Stimulated activated naive B cell treated with anti-CD40 and anti-IgM and Interleukin-4, amounts not matched to agents 10 μg/mL and 1 μg/mL and 100 μg/mL, for 72 hours (primary cell): Measurements from ENCODE around the gene APP.

ENCODE experiments used
- ATAC-seq, 2 donors: fragments of 150-1000 bp; cut with Tn5 transposase; replicated peaks; 2 replicates each; pipeline ENCODE4 v1.10.0; 2021; ENCODE audit warnings: moderate library complexity in 1 of 2
- DNase-seq: peaks from one replicate; pipeline ENCODE4 v3.0.0; 2021
- H3K27ac Mint-ChIP-seq: one replicate; pipeline ENCODE4 v1.8.0; 2022; ENCODE audit warnings: mild to moderate bottlenecking, mixed read lengths
- H3K27me3 Mint-ChIP-seq, 2 donors: one replicate each; pipeline ENCODE4 v1.8.0; 2022; ENCODE audit warnings: mixed read lengths in 2 of 2
- H3K36me3 Mint-ChIP-seq, 2 donors: one replicate each; pipeline ENCODE4 v1.8.0; 2022; ENCODE audit warnings: mixed read lengths in 2 of 2, mild to moderate bottlenecking in 1 of 2
- H3K4me1 Mint-ChIP-seq, 2 donors: one replicate each; pipeline ENCODE4 v1.8.0; 2022; ENCODE audit warnings: mixed read lengths in 2 of 2, mild to moderate bottlenecking in 1 of 2
- H3K4me3 Mint-ChIP-seq, 2 donors: one replicate each; pipeline ENCODE4 v1.8.0; 2022; ENCODE audit warnings: mild to moderate bottlenecking in 2 of 2, mixed read lengths in 2 of 2, moderate library complexity in 1 of 2
- H3K9me3 Mint-ChIP-seq, 2 donors: one replicate each; pipeline ENCODE4 v1.8.0; 2022; ENCODE audit warnings: mixed read lengths in 2 of 2, mild to moderate bottlenecking in 1 of 2

APP gene

GRCh38 chr21:25885880-25886279 is 284.7 kb downstream of the APP start:
- Mint-ChIP-seq H3K36me3 (peaks cover 18 to 42% of the 10 kb centered on the region in 2 donors), H3K4me1 (peaks cover 0 to 5% of the 10 kb centered on the region in 2 donors), H3K9me3 (no peaks in the 10 kb centered on the region), H3K27ac (no peak overlapping the region), H3K4me3 (no peak overlapping the region), H3K27me3 (no peaks in the 10 kb centered on the region)
- no peak for DNase-seq
- no peak for ATAC-seq

- H3K9me3 Mint-ChIP-seq = no peaks in the 10 kb centered on the region
- no peak overlapping the region for H3K4me3 Mint-ChIP-seq
- DNase-seq (no peak), ATAC-seq (no peak)
- H3K4me1 Mint-ChIP-seq = peaks cover 0 to 5% of the 10 kb centered on the region in 2 donors
- H3K27ac Mint-ChIP-seq = no peak overlapping the region
- H3K27me3 Mint-ChIP-seq = no peaks in the 10 kb centered on the region
- H3K36me3 Mint-ChIP-seq = peaks cover 20 to 40% of the 10 kb centered on the region in 2 donors
These were observed 285.2 kb downstream of the APP start for GRCh38 chr21:25885405-25885804.

- DNase-seq = no peak
- no peak overlapping the region for H3K4me3 Mint-ChIP-seq
- H3K36me3 Mint-ChIP-seq = peaks cover 16 to 33% of the 10 kb centered on the region in 2 donors
- no peak overlapping the region for H3K27ac Mint-ChIP-seq
- no peak for ATAC-seq
- peaks cover 0 to 5% of the 10 kb centered on the region in 2 donors for H3K4me1 Mint-ChIP-seq
- no peaks in the 10 kb centered on the region for H3K27me3 Mint-ChIP-seq
- no peaks in the 10 kb centered on the region for H3K9me3 Mint-ChIP-seq
These were observed 286.3 kb downstream of the APP start for GRCh38 chr21:25884311-25884710.

- peaks cover 10 to 17% of the 10 kb centered on the region in 2 donors for H3K36me3 Mint-ChIP-seq
- no peak overlapping the region for H3K4me3 Mint-ChIP-seq
- peaks cover 0 to 4% of the 10 kb centered on the region in 2 donors for H3K4me1 Mint-ChIP-seq
- peak; percentile 32 for DNase-seq
- ATAC-seq = peak; percentile 74 to 90
- H3K27me3 Mint-ChIP-seq = no peaks in the 10 kb centered on the region
- no peaks in the 10 kb centered on the region for H3K9me3 Mint-ChIP-seq
- no peak overlapping the region for H3K27ac Mint-ChIP-seq
These were observed 288.8 kb downstream of the APP start for GRCh38 chr21:25881524-25882376.

DNA sequence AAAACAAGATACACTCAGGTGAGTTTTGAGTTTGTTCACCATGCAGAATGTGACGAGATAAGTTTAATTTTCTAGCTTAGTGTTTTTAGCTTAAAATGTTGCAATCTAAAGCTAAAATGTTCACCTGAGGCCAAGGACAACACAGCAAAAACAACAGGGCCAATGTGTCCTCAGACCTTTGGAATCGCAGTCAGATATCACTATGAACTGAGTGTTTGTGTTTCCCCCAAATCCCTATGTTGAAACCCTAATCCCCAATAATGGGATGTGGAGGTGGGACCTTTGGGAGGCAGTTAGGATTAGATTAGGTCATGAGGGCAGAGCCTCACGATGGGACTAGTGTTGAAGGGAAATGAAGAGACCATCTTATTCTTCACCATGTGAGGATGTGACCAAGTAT is 291.4 kb downstream of the APP start:
- H3K27ac Mint-ChIP-seq = no peak overlapping the region
- H3K4me1 Mint-ChIP-seq = no peaks in the 10 kb centered on the region
- H3K27me3 Mint-ChIP-seq = no peaks in the 10 kb centered on the region
- DNase-seq (no peak), ATAC-seq (no peak)
- no peaks in the 10 kb centered on the region for H3K9me3 Mint-ChIP-seq
- peaks cover 11 to 17% of the 10 kb centered on the region in 2 donors for H3K36me3 Mint-ChIP-seq
- no peak overlapping the region for H3K4me3 Mint-ChIP-seq

DNA sequence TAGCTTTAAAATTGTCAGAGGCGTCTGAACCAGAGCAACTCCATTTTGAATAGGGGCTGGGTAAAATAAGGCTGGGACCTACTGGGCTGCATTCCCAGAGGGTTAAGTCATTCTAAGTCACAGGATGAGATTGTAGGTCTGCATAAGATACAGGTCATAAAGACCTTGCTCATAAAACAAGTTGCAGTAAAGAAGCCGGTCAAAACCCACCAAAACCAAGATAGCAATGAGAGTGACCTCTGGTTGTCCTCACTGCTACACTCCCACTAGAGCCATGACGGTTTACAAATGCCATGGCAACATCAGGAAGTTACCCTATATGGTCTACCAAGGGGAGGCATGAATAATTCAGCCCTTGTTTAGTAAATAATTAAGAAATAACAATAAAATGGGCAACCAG is 292.2 kb downstream of the APP start:
- DNase-seq = no peak
- H3K9me3 Mint-ChIP-seq = no peaks in the 10 kb centered on the region
- no peak for ATAC-seq
- H3K36me3 Mint-ChIP-seq = peaks cover 9 to 17% of the 10 kb centered on the region in 2 donors
- no peaks in the 10 kb centered on the region for H3K27me3 Mint-ChIP-seq
- no peaks in the 10 kb centered on the region for H3K4me1 Mint-ChIP-seq
- no peak overlapping the region for H3K27ac Mint-ChIP-seq
- no peak overlapping the region for H3K4me3 Mint-ChIP-seq

GRCh38 chr21:25872271-25872670 is 298.3 kb downstream of the APP start:
- Mint-ChIP-seq H3K27me3 (no peaks in the 10 kb centered on the region), H3K36me3 (peaks cover 4 to 11% of the 10 kb centered on the region in 2 donors), H3K27ac (no peak overlapping the region), H3K4me3 (no peak overlapping the region), H3K9me3 (peaks cover 0 to 2% of the 10 kb centered on the region in 2 donors), H3K4me1 (no peaks in the 10 kb centered on the region)
- ATAC-seq (no peak), DNase-seq (no peak)

DNA sequence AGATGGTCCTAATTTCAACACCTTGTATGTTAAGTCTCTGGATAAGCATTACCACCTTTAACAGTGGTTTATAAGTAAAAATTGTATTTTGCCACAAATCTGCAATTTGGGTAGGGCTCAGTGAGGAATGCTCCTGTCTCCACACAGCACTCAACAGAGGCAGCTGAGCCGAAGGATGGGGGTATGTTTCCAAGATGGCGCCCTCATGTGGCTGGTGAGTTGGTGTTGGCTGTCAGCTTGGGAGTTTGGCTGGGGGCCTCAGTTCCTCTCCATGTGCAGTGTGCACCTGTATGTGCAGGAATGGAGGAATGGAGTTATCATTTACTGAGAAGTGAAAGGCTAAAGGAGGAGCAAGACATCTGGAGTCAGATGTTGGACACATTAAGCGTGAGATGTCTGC is 299.0 kb downstream of the APP start:
- no peaks in the 10 kb centered on the region for H3K4me1 Mint-ChIP-seq
- H3K27me3 Mint-ChIP-seq = no peaks in the 10 kb centered on the region
- H3K27ac Mint-ChIP-seq = no peak overlapping the region
- ATAC-seq (no peak), DNase-seq (no peak)
- H3K9me3 Mint-ChIP-seq = peaks cover 0 to 2% of the 10 kb centered on the region in 2 donors
- H3K36me3 Mint-ChIP-seq = peaks cover 2 to 9% of the 10 kb centered on the region in 2 donors
- no peak overlapping the region for H3K4me3 Mint-ChIP-seq

DNA sequence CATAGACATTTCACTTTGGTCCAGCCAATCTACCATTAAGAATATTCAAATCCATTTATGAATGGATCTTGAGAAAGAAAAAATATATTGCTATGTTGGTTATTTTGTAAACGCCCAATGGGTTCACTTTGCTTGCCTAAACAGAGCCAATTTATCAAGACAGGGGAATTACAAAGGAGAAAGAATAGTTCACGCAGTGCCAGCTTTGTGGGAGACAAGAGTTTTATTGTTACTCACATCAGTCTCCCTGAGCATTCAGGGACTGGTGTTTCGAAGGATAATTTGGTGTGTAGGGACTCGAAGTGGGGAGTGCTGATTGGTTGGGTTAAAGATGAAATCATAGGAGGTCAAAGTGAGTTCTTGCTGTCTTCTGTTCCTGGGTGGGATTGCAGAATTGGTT is 300.5 kb downstream of the APP start:
- DNase-seq = no peak
- H3K27me3 Mint-ChIP-seq = no peaks in the 10 kb centered on the region
- H3K9me3 Mint-ChIP-seq = peaks cover 0 to 2% of the 10 kb centered on the region in 2 donors
- peaks cover 0 to 6% of the 10 kb centered on the region in 2 donors for H3K36me3 Mint-ChIP-seq
- no peak for ATAC-seq
- no peak overlapping the region for H3K4me3 Mint-ChIP-seq
- H3K27ac Mint-ChIP-seq = no peak overlapping the region
- H3K4me1 Mint-ChIP-seq = peaks cover 0 to 3% of the 10 kb centered on the region in 2 donors

GRCh38 chr21:25867061-25867460 is 303.5 kb downstream of the APP start:
- Mint-ChIP-seq H3K4me1 (peaks cover 0 to 3% of the 10 kb centered on the region in 2 donors), H3K36me3 (peaks cover 0 to 6% of the 10 kb centered on the region in 2 donors), H3K9me3 (peaks cover 0 to 2% of the 10 kb centered on the region in 2 donors), H3K27me3 (no peaks in the 10 kb centered on the region), H3K27ac (no peak overlapping the region), H3K4me3 (no peak overlapping the region)
- ATAC-seq = no peak
- DNase-seq = no peak

- DNase-seq (no peak), ATAC-seq (no peak)
- Mint-ChIP-seq H3K4me3 (no peak overlapping the region), H3K9me3 (no peaks in the 10 kb centered on the region), H3K27ac (no peak overlapping the region), H3K36me3 (no peaks in the 10 kb centered on the region), H3K4me1 (peaks cover 0 to 3% of the 10 kb centered on the region in 2 donors), H3K27me3 (no peaks in the 10 kb centered on the region)
These were observed 306.8 kb downstream of the APP start for GRCh38 chr21:25863747-25864146.

GRCh38 chr21:25863031-25863430 is 307.5 kb downstream of the APP start:
- ATAC-seq (no peak), DNase-seq (no peak)
- H3K4me1 Mint-ChIP-seq = peaks cover 0 to 3% of the 10 kb centered on the region in 2 donors
- H3K4me3 Mint-ChIP-seq = no peak overlapping the region
- H3K27ac Mint-ChIP-seq = no peak overlapping the region
- no peaks in the 10 kb centered on the region for H3K36me3 Mint-ChIP-seq
- H3K27me3 Mint-ChIP-seq = no peaks in the 10 kb centered on the region
- no peaks in the 10 kb centered on the region for H3K9me3 Mint-ChIP-seq

DNA sequence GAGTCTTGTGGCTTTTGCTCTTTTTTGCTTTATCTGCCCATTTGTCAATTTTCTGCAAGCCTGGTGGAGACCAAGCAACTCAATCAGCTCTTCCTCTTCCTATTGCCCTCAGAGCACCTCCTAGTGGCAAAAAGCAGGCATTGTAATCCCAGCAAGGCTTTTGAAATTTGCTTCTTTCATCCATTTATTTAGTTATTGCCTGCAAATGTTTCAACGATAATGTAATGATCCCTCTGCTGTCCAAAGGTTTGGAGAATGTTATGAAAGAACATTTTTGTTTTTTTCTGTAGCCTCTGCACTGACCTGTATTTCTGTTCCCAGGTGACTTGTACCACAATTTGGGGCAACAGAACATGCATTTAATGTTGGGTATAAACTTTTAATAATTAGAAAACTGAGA is 308.0 kb downstream of the APP start:
- Mint-ChIP-seq H3K4me1 (peaks cover 0 to 3% of the 10 kb centered on the region in 2 donors), H3K27ac (no peak overlapping the region), H3K36me3 (no peaks in the 10 kb centered on the region), H3K9me3 (no peaks in the 10 kb centered on the region), H3K27me3 (no peaks in the 10 kb centered on the region), H3K4me3 (no peak overlapping the region)
- ATAC-seq (peak; percentile 46 to 63), DNase-seq (no peak)

DNA sequence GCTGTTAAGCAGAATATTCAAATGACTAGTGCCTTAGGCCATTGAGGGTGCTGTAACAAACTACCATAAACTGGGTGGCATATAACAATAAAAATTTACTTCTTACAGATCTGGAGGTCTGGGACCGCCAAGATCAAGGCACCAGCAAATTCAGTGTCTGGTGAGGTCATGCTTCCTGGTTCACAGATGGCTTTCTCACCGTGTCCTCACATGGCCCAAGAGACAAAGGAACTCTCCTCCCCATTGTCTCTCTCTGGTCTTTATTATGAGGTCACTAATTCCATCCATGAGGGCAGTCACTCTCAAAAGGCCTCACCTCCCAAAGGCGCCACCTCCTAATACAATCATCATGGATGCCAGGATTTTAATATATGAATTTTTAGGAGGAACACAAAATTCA is 308.5 kb downstream of the APP start:
- DNase-seq (no peak), ATAC-seq (no peak)
- H3K9me3 Mint-ChIP-seq = no peaks in the 10 kb centered on the region
- no peak overlapping the region for H3K27ac Mint-ChIP-seq
- no peaks in the 10 kb centered on the region for H3K27me3 Mint-ChIP-seq
- H3K36me3 Mint-ChIP-seq = no peaks in the 10 kb centered on the region
- peaks cover 0 to 3% of the 10 kb centered on the region in 2 donors for H3K4me1 Mint-ChIP-seq
- no peak overlapping the region for H3K4me3 Mint-ChIP-seq

DNA sequence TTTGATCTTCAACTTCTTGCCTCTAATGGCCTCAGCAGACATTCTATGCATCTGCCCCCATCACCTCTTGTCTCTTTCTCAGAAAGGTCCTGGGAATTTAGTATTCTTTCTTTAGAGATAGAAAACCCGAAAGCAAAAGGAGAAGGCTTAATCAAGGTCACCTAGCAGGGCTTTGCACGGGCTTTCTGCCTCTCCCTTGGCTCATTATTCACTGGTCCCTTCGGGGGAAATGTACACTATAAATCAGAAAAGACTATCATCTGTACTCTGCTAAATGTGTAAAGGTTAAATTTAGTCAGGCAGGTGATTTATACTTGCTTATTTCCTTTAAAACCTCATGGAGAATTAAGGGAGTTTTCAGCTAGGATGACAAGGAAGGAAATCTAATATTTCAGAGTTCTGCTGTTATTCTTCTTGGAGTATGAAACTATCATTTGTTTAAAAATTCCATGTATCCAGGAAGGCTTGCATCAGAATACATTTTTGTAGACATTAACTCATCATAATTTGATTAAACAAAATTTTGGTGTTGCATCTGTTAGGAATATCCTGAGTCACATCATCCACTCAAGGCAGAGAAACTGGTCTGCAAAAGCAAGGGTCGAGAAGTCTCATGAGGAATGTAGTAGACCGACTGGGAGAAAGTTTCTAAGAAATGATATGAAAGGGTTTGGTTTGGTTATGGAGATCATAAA is 311.2 kb downstream of the APP start:
- Mint-ChIP-seq H3K36me3 (no peaks in the 10 kb centered on the region), H3K27me3 (no peaks in the 10 kb centered on the region), H3K27ac (no peak overlapping the region), H3K4me3 (no peak overlapping the region), H3K4me1 (no peaks in the 10 kb centered on the region), H3K9me3 (no peaks in the 10 kb centered on the region)
- ATAC-seq = no peak
- no peak for DNase-seq
